Measurements from ENCODE around the gene PDGFD.
A peak's percentile ranks its signal among the peaks of the same experiment; 100 is the strongest.

PDGFD gene

GRCh38 chr11:104061853-104062521 lies 102.0 kb downstream of the PDGFD start:
- peak; percentile 14 for DNase-seq (ENCODE audit: low read depth)
- no peak overlapping the region for H3K4me3 ChIP-seq (ENCODE audit: low read length)
- no peak for TF ChIP-seq CTCF (IDR thresholded peaks at IDR 0.05; ENCODE audit: insufficient read depth, low read depth, low read length, missing control alignments)

GRCh38 chr11:104060820-104061219 lies 103.1 kb downstream of the PDGFD start:
- TF ChIP-seq CTCF (IDR thresholded peaks at IDR 0.05; ENCODE audit: insufficient read depth, low read depth, low read length, missing control alignments), result no peak
- H3K4me3 ChIP-seq (ENCODE audit: low read length), result no peak overlapping the region
- no peak for DNase-seq (ENCODE audit: low read depth)

- peak; percentile 59 for DNase-seq (ENCODE audit: low read depth)
- TF ChIP-seq CTCF (IDR thresholded peaks at IDR 0.05; ENCODE audit: insufficient read depth, low read depth, low read length, missing control alignments), result no peak
These were observed 103.7 kb downstream of the PDGFD start for GRCh38 chr11:104060004-104060794.

GRCh38 chr11:104058680-104059079 lies 105.3 kb downstream of the PDGFD start:
- DNase-seq (ENCODE audit: low read depth), result no peak
- no peak overlapping the region for H3K4me3 ChIP-seq (ENCODE audit: low read length)
- TF ChIP-seq CTCF (IDR thresholded peaks at IDR 0.05; ENCODE audit: insufficient read depth, low read depth, low read length, missing control alignments), result no peak

More at GRCh38 chr11:104060004-104060794, 103.7 kb downstream of the PDGFD start:
- H3K4me3 ChIP-seq (ENCODE audit: low read length), result no peak overlapping the region

GRCh38 chr11:104057908-104058307 lies 106.0 kb downstream of the PDGFD start:
- TF ChIP-seq CTCF (IDR thresholded peaks at IDR 0.05; ENCODE audit: insufficient read depth, low read depth, low read length, missing control alignments), result no peak
- no peak overlapping the region for H3K4me3 ChIP-seq (ENCODE audit: low read length)
- no peak for DNase-seq (ENCODE audit: low read depth)

- no peak overlapping the region for H3K4me3 ChIP-seq (ENCODE audit: low read length)
- DNase-seq (ENCODE audit: low read depth), result no peak
- TF ChIP-seq CTCF (IDR thresholded peaks at IDR 0.05; ENCODE audit: insufficient read depth, low read depth, low read length, missing control alignments), result no peak
These were observed 108.4 kb downstream of the PDGFD start for GRCh38 chr11:104055596-104055995.

Data from epithelial cell of esophagus (primary cell).